Spinal cord (tissue), 10 donors: ENCODE measurements around the gene ATXN10. TPM values are rescaled to one million over a fixed set of nuclear protein-coding genes. Genes with fewer than 3 reads are reported as not detected.
"Not testable (repeated sequence)": the region's sequence is repeated elsewhere in the genome, so short reads cannot be mapped to it uniquely, and the experiment has no call there.

Source experiments
- DNase-seq, 6 donors: peaks; one replicate each; pipeline versions ENCODE4 v3.0.0 to v3.0.0-alpha.2; 2013 to 2015; ENCODE audit warnings: low spot score in 6 of 6, low read depth in 4 of 6
- H3K27ac ChIP-seq: one replicate; pipeline ENCODE4 v1.5.1; 2013; ENCODE audit warnings: low read depth, low read length, control low read depth
- H3K27me3 ChIP-seq: one replicate; pipeline ENCODE4 v1.6.1; 2013; ENCODE audit warnings: low read length; ENCODE audit not compliant: control insufficient read depth, insufficient read depth
- H3K36me3 ChIP-seq: one replicate; pipeline ENCODE4 v1.6.1; 2013; ENCODE audit warnings: low read length; ENCODE audit not compliant: control insufficient read depth, insufficient read depth
- H3K4me1 ChIP-seq: one replicate; pipeline ENCODE4 v1.6.1; 2013; ENCODE audit warnings: low read length; ENCODE audit not compliant: control insufficient read depth, insufficient read depth
- H3K4me3 ChIP-seq: one replicate; pipeline ENCODE4 v1.5.1; 2013; ENCODE audit warnings: low read depth, low read length, control low read depth
- H3K9me3 ChIP-seq: one replicate; pipeline ENCODE4 v1.6.1; 2013; ENCODE audit warnings: low read length; ENCODE audit not compliant: control insufficient read depth, insufficient read depth
- WGBS: methylation state at CpG from one replicate; pipeline ENCODE4 v1.1.5; 2013; ENCODE audit warnings: missing lambda C conversion rate; ENCODE audit not compliant: insufficient coverage; 5-methylcytosine and 5-hydroxymethylcytosine counted together
- polyA plus RNA-seq, 2 donors: library from polyadenylated mRNA; unstranded; fragments of 120-200 nt; gene quantifications; one replicate each; pipeline ENCODE4 v1.2.1, GENCODE V29; 2013; ENCODE audit not compliant: insufficient read length in 2 of 2
- total RNA-seq, 2 donors: library from RNA; depleted of rRNA in 1 of 2; stranded (reverse); fragments of 120-200 nt in 1 of 2; fragments of >200 nt in 1 of 2; gene quantifications; one replicate each; pipeline versions ENCODE4 v1.2.3 to v1.2.4, GENCODE V29; 2013 to 2014
- donor health status: healthy.

Gene ATXN10
- total and polyA plus RNA-seq, 4 donors: 163 to 428 (median 339) TPM

DNA sequence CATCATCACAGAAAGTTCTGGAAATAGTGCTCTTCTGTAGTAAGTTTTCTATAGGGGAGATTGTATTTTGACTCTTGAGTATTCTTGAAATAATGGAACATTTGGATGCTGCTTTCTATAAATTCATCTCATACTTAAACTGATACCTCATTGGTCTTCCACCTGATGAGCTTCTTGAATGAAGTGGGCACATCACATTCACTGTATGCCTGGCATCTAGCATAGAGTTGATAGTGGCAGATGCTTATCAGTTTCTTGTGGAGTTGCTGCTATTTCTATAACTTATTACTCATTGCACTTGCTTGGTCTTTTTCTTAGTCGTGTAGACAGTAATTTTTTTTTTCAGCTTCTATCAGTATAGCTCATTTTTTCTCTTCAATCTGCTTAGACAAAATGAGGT, 5.4 kb downstream of the ATXN10 start:
- Histone ChIP-seq H3K4me1 (peaks cover 5% of the 10 kb centered on the region), H3K36me3 (no peaks in the 10 kb centered on the region), H3K9me3 (no peaks in the 10 kb centered on the region), H3K27me3 (no peaks in the 10 kb centered on the region), H3K4me3 (no peak overlapping the region), H3K27ac (no peak overlapping the region)
- no peak for DNase-seq
- no CpG with 5 or more reads among the region's 1 CpG for WGBS

DNA sequence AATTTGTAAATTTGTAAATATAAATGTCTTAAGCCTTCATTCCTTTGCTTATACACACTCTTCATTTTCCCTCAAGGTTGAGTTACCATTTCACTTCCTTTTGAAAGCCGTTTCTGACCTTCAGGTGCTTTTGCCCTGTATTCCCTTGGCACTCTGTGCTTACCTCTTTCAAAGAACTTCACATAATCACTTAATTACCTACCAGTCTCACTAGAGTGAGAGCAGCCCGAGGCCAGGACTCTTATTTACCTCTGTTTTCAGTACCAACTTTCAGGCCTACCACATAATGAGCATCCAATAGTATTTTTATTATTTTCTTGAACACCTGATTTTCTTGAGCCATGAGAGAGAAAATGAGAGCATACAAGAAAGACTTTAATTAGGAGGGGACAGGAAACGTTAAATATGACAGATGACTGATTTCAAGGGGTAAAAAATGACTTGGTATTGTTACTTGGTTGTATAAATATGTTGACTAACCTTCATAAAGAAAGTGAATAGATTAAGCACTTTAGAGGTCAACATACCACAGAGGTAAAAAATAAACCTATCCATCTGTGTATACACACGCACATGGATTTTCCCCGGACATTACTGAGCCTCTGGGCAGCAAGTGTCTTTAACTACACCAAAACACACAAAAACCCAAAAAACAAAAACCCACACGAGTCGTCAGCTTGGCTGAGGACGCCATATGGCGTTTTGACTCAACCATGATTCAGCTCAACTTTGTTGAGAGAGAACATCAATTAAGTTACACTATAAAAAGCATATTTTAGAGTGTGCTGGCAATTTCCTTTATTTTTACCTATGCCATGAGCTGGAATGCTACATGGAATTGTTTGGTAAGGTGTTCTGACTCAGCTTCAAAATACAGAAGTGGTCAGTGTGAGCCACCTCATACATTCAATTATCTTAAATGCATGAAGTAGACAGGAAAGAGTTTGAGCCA, 7.6 kb downstream of the ATXN10 start:
- no peaks in the 10 kb centered on the region for H3K36me3 ChIP-seq
- no peak for DNase-seq
- WGBS: 85% methylated on average over 3 of the region's 9 CpGs

DNA sequence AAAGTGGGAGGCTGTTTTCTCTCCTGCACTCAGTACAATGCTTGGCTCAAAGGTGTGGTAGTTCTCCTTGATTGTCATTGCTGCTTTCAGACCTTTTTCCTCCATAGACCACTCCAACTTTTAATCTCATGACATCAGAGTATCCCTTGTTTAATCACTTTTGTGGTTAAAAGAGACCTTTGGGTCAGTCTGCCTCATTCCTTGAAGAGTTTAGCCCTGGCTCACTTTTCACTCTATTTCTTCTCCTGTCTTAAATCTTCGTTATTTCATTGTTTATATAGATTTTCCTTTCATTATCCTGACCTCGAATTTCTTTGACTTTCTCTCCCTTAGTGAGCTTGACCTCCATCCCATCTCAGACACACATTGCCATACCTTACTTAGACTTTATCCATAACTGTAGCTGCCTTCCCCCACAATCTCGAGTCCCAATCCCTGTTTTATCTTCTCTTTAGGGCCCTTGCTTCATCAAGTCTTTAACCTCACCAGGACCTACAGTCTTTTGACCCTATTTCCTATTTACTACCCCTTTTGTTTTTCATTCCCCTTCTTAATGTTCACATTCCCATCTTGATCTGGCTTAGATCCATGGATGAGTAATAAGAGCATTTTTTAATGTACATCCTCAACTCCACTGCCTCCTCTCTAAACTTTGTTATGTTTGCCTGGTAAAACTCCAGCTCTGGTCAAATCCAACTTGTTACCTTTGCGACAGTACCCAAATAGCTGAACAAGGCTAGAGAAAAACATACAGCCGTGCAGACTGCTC, 9.5 kb downstream of the ATXN10 start:
- Histone ChIP-seq H3K27ac (no peak overlapping the region), H3K4me1 (peaks cover 10% of the 10 kb centered on the region), H3K4me3 (no peak overlapping the region), H3K9me3 (no peaks in the 10 kb centered on the region), H3K27me3 (no peaks in the 10 kb centered on the region), H3K36me3 (no peaks in the 10 kb centered on the region)
- 87% methylated on average over 5 of the region's 5 CpGs for WGBS
- no peak for DNase-seq

More for the DNA sequence above, 7.6 kb downstream of the ATXN10 start:
- Histone ChIP-seq H3K27me3 (no peaks in the 10 kb centered on the region), H3K4me1 (peaks cover 10% of the 10 kb centered on the region), H3K27ac (no peak overlapping the region), H3K9me3 (no peaks in the 10 kb centered on the region), H3K4me3 (no peak overlapping the region)

DNA sequence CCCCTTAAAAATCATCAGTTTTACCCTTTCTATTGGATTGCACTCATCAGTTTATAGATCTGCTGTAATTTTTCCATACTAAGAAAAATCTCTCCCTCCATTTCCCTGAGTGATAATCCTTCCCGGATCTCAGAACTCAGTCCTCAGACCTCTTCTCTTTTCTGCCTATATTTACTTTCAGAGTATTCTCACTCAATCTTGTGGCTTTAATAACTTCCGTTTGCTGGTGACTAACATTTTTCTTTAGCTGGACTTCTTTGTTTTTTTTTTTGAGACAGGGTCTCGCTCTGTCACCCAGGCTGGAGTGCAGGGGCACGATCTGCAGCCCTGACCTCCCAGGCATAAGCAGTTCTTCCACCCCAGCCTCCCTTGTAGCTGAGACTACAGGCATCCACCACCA, 10.4 kb downstream of the ATXN10 start:
- Histone ChIP-seq H3K36me3 (no peaks in the 10 kb centered on the region), H3K27ac (no peak overlapping the region), H3K4me1 (peaks cover 10% of the 10 kb centered on the region), H3K9me3 (no peaks in the 10 kb centered on the region), H3K27me3 (no peaks in the 10 kb centered on the region), H3K4me3 (no peak overlapping the region)
- WGBS: 87% methylated on average over 4 of the region's 4 CpGs
- DNase-seq: no peak

DNA sequence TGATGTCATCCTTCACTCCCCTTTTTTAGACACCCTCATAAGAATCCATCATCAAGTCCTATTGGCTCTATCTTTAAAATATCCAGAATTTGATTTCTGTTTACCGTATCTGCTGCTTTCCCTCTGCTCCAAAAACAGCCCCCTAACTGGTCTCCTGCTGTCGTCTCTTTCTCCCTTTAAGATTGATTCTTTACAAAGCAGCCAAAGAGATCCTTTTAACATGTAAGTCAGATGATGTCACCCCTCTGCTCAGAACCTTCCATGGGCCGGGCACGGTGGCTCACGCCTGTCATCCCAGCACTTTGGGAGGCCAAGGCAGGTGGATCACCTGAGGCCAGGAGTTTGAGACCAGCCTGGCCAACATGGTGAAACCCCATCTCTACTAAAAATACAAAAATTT, 11.1 kb downstream of the ATXN10 start:
- 63% methylated on average over 5 of the region's 5 CpGs for WGBS
- H3K4me3 ChIP-seq, H3K36me3 ChIP-seq, H3K9me3 ChIP-seq, DNase-seq, H3K27me3 ChIP-seq, H3K27ac ChIP-seq: not testable (repeated sequence)
- H3K4me1 ChIP-seq: peaks cover 12% of the 10 kb centered on the region

GRCh38 chr22:45683248-45683647, 11.6 kb downstream of the ATXN10 start:
- no peak overlapping the region for H3K27ac ChIP-seq
- no peaks in the 10 kb centered on the region for H3K9me3 ChIP-seq
- H3K27me3 ChIP-seq: no peaks in the 10 kb centered on the region
- WGBS: 82% methylated on average over 4 of the region's 6 CpGs
- no peak for DNase-seq
- no peak overlapping the region for H3K4me3 ChIP-seq
- no peaks in the 10 kb centered on the region for H3K36me3 ChIP-seq
- H3K4me1 ChIP-seq: peaks cover 13% of the 10 kb centered on the region

- H3K4me3 ChIP-seq: no peak overlapping the region
- 100% methylated on average over 2 of the region's 2 CpGs for WGBS
- no peaks in the 10 kb centered on the region for H3K27me3 ChIP-seq
- H3K9me3 ChIP-seq: no peaks in the 10 kb centered on the region
- no peak overlapping the region for H3K27ac ChIP-seq
- H3K36me3 ChIP-seq: no peaks in the 10 kb centered on the region
- DNase-seq: no peak
- peaks cover 13% of the 10 kb centered on the region for H3K4me1 ChIP-seq
These were observed 12.0 kb downstream of the ATXN10 start for GRCh38 chr22:45683680-45684079.

DNA sequence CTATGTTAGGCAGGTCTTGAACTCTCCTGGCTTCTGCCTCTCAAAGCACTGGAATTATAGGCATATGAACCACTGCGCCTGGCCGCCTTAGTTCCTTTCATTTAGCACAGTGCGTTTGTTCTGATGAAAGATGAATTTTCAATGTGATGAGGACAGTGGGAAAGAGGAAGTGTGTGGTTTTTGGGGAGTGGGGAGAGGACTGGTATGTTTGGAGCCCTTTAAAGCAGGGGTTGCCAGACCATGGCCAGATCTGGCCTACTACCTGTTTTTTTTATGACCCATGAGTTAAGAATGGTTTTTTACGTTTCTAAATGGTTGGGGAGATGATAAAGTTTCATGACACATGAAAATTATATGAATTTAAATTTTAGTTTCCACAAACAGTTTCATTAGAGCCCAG, 12.5 kb downstream of the ATXN10 start:
- H3K4me3 ChIP-seq: no peak overlapping the region
- no peaks in the 10 kb centered on the region for H3K36me3 ChIP-seq
- no peaks in the 10 kb centered on the region for H3K27me3 ChIP-seq

GRCh38 chr22:45684752-45685574, 13.3 kb downstream of the ATXN10 start:
- Histone ChIP-seq H3K4me1 (peaks cover 13% of the 10 kb centered on the region), H3K27ac (no peak overlapping the region), H3K4me3 (no peak overlapping the region), H3K27me3 (no peaks in the 10 kb centered on the region), H3K9me3 (no peaks in the 10 kb centered on the region), H3K36me3 (peaks cover 3% of the 10 kb centered on the region)
- no peak for DNase-seq
- WGBS: 100% methylated on average over 1 of the region's 5 CpGs

More for the DNA sequence above, 12.5 kb downstream of the ATXN10 start:
- DNase-seq: no peak
- no peaks in the 10 kb centered on the region for H3K9me3 ChIP-seq
- 85% methylated on average over 3 of the region's 4 CpGs for WGBS
- H3K27ac ChIP-seq: no peak overlapping the region
- H3K4me1 ChIP-seq: peaks cover 13% of the 10 kb centered on the region
